HG03025 (cell line): ENCODE measurements around the gene CLDN6.

ENCODE experiments used
- ATAC-seq: cut with Tn5 transposase; IDR thresholded peaks from one replicate; pipeline ENCODE4 v1.9.1; 2021; ENCODE audit warnings: mild to moderate bottlenecking, moderate library complexity; ENCODE audit not compliant: unreplicated experiment, low FRiP score

The CLDN6 gene

GRCh38 chr16:2974319-2975056 lies 43.5 kb downstream of the CLDN6 start:
- ATAC-seq = no peak

DNA sequence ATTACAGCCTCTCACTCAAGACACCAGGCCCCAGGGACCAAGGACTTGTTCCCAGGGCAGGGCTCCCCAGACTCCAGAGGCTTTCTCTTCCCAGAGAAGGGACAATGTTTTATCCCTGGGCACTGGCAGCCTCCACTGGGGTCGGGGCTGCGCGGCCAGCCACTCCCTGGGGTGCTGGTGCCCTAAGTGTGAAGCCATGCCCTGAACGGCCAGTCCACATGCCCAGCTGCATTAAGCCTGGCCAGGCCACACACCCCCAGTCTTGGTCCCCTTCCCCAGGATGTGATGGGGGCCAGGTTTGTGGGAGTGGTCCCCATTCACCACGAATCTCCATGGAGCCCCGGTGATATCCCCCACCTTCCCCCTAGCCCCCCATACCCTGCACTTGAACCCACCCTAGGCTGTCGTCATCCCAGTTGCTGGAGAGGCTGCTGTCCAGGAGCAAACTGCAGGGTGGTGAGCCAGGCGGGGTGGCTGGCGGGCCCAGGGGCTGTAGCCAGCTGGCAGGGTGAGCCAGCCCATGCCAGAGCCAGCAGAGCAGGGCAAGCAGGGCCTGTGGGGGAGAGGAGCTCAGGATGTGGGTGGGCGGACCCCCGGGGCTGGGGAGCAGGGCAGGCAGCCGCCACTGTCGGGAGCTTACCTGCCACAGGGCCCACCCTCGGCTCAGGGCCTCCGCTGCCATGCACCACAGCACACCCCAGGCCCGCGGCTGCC lies 44.2 kb downstream of the CLDN6 start:
- ATAC-seq = no peak

DNA sequence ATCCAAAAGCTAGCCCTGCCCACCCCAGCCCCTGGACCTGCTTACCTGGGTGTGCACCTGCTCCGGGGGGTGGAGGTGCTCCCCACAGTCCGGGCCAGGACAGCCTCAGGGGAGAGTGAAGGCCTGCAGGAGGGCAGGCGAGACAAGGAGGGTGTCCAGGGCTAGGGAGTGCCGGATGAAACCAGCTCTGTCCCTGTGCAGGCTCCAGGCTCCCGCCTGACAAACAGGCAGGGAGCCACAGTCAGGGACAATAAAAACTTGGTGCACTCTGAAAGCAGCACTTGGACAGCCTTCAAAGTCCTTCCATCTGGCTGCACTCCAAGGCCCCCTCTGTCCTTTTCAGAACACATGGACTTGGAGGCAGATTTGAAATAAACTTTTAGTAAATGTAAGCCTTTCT lies 44.9 kb downstream of the CLDN6 start:
- ATAC-seq = no peak

DNA sequence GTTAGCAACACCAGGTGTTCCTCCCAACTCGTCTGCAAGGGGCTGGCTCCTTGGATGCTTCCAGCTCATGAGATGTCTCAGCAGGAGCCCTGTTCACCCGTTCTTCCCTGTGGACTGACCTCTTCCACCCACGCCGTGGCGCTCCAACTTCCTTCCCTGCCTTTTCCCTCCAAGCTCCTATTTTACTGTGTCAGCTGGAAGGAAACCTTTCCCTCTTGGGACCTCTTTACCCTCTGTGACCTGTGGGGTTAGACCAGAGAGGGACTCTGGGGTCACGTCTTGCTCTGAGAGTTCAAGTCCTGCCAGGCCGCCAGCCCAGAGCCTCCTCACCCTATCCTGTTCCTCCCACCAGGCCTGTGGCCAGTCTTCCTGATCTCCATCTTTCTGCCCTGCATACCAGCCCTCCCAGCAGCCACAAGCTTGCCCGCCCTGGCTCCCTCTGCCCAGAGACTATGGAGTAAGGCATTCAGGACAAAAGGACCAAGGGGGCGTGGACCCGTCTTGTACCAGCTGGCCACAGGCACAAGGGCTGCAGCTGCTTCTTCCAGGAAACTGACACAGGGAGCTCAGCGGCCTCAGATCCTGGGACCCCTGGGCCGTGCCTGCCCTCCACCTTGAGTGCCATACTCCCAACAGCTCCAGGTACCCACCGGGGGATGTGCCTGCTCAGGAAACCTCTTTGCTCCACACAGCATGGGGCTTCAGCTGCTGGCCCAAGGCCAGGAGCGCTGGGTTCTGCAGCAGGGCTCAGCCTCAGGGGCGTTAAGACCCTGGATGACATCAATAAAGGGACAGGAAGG lies 45.8 kb downstream of the CLDN6 start:
- no peak for ATAC-seq

DNA sequence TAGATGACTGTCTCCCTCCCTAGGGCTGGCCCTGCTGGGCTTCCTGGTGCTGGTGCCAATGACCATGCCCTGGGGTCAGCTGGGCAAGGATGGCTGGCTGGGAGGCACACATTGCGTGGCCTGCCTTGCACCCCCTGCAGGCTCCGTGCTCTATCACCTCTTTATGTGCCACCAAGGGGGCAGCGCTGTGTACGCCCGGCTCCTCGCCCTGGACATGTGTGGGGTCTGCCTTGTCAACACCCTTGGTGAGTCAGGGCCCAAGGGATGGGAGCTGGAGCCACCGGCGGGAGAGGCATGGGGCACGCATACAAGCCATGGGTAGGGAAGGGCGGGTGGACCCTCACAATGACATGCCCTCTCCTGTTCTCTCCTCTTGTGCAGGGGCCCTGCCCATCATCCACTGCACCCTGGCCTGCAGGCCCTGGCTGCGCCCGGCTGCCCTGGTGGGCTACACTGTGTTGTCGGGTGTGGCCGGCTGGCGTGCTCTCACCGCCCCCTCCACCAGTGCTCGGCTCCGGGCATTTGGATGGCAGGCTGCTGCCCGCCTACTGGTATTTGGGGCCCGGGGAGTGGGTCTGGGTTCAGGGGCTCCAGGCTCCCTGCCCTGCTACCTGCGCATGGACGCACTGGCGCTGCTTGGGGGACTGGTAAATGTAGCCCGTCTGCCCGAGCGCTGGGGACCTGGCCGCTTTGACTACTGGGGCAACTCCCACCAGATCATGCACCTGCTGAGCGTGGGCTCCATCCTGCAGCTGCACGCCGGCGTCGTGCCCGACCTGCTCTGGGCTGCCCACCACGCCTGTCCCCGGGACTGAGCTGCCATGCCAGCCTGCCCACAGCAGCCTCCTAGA lies 46.6 kb downstream of the CLDN6 start:
- ATAC-seq = no peak

DNA sequence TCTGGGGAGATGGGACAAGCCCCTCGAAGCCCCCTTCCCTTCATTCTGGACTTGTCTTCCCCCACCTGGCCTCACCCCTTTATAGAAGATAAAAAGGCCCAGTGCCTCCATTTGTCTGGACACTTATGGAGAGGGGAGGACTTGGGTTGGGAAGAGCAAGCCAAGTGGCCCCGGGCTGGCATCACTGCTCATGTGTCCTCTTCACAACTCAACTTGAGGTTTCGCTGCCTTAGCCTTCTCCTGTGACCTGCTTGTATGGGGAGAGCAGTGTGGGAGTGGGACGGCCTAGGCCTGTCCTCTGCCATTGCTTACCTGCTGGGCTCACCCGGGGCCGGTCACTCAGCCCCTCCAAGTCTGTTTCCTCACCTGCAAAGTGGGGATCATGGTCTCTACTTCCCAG lies 47.4 kb downstream of the CLDN6 start:
- no peak for ATAC-seq

DNA sequence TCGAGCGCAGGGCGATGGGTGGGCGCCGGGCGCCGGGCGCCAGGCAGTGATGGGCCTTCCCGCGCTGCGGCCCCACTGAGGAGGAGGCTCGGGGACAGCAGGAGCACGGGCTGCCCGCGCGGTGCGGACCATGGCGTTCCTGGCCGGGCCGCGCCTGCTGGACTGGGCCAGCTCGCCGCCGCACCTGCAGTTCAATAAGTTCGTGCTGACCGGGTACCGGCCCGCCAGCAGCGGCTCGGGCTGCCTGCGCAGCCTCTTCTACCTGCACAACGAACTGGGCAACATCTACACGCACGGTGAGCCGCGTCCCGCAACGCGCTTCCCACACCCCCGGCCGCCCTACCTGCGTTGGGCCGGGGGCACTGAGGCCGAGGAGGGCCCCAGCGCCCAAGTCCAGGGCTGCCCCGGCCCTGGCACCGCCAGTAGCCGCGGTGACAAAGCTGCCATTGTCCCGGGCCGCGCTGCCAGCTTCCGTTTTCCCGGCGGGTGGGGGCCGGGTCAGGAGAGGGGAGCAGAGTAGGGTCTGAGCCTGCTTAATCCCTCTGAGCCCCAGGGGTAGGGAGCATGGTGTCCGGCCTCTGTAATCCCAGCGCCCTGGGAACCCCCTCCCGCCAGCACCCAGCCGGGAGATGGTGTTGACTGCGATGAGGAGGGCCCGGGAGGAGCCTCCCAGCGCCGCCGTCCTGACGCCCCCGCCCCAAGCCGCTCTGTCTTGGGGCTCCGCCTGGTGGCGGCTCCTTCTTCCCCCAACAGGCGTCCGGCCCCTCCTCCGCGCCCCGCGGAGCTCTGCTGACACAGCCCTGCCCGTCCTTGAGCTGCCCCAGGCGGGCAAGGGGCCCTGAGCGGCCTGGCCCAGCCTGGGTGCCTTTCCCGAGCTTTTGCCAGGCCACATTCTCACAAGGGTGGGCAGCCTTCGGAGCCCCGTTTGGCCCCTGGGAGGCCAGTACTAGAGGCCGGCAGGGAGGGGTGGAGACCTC lies 48.1 kb downstream of the CLDN6 start:
- peak; percentile 15 for ATAC-seq

DNA sequence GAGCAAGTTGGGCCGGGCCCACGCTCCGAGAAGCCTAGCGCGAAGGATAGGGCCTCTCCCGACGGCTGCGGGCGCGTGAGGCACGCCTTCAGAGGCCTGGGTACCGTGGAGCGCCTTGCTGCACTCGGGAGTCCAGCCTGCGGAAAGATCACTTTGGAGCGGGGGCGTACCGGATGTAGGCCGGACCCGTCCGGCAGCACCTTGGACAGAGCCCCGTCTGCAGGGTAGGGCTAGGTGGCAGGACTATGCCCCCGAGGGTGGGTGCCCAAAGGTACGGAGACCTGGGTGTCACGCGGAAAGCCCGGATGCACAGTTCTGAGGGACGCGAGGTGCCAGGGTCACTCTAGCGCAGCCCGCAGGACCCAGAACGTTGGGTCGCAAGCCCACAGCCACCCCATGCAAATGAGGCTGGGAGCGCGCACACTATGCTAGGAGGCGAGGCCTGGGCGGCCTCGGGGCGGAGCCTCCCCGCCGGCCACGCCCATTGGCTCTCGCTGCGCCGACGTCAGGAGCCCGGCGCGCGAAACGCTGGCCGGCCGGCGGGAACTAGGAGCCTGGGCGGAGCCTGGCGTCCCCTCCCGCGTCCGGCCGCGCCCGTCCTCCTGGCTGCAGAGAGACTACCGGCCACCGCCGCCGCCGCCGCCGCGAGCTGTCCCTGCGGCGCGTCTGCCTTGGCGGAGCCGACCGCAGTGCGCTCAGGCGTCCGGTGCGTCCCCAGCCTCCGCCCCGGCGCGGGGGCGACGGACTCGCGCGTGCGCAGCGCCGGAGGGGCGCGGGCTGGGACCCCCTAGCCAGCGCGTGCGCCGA lies 49.0 kb downstream of the CLDN6 start, which contains the start of gene PAQR4:
Gene PAQR4 (plus strand): TSS at position 611 of the 807 bp plus-strand sequence. CDS start 327 bp downstream, outside the sequence.
- peak; percentile 58 for ATAC-seq

DNA sequence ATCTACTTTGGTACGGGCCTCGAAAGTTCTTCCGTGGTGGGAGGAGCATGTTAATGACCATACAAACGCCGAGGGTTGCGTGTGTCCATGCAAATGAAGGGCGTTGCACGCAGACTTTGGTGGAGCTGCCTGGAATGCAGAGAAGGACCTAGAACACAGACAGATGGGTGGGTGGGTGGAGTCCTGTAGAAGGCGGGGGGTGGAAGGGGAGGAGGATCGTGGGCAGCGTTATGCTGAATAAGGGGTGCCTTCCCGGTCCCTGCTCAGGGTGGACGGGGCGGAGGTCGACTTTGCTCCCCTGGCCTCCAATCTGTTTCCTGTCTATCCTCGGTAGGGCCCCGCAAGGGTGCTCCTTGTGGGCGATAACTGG lies 49.6 kb downstream of the CLDN6 start:
- ATAC-seq = no peak

DNA sequence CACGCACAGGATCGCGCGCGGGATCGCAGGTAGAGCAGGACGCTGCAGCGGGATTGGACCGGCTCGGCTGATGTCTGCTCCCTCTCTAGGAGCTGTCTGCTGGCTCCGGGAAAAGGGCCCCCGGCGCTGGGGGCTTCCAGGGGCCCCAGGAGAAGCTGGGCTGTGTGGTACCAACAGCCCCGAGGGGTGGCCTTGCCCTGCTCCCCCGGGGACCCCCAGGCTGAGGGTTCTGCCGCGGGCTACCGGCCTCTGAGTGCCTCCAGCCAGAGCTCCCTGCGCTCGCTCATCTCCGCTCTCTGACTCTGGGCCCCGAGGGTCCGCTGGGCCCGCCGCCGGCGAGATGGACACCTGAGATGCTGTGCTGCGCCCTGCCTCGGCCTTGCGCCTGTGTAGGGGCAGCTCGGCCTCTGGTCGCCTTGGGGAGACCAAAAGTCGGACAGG lies 50.2 kb downstream of the CLDN6 start:
- no peak for ATAC-seq

DNA sequence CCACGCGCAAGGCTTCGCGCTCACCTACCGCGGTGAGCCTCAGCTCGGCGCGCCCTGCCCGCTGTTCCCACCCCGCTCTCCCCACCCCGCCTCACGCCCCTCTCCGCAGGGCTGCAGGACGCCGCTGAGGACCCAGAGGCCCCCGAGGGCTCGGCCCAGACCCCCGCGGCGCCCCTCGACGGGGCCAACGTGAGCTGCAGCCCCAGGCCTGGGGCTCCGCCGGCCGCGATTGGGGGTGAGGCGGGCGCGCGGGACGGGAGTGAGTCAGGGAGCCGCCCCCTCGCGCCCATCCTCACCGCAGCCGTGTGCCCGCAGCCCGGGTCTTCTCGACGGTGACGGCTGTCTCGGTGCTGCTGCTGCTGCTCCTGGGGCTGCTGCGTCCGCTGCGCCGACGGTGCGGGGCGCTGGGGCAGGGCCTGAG lies 50.8 kb downstream of the CLDN6 start:
- ATAC-seq = no peak

GRCh38 chr16:2966808-2967191 lies 51.2 kb downstream of the CLDN6 start:
- ATAC-seq = no peak

DNA sequence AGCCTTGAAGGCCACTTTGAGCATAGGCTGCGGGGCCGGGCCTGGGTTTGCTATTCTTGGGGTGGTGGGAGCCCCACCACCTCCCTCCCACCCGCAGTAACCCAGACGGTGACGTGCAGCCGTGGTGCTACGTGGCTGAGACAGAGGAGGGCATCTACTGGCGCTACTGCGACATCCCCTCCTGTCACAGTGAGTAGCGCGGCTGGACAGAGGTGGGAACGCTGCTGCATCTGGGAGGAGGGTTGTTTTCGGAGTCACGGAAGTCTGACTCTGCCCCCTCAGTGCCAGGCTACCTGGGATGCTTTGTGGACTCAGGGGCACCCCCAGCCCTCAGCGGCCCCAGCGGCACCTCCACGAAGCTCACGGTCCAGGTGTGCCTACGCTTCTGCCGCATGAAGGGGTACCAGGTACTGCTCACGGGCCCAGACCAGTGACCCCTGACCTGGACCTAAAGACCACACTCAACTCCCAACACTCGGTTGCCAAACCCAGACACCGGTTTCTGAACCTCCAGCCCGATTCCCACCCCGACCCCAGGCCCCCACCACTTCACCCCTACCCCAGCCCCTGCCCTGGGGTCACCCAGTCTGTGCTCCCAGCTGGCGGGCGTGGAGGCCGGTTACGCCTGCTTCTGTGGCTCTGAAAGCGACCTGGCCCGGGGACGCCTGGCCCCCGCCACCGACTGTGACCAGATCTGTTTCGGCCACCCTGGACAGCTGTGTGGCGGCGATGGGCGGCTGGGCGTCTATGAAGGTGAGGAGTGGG lies 51.8 kb downstream of the CLDN6 start:
- ATAC-seq = no peak
